Left lung (tissue), 10 donors: Measurements from ENCODE around the gene FBXO24. TPM values are rescaled to one million over a fixed set of nuclear protein-coding genes. Genes with fewer than 3 reads are reported as not detected.

Experiments used
- ATAC-seq: fragments of 200-7000 bp; cut with Tn5 transposase; one replicate; pipeline ENCODE4 v1.9.1; 2020; ENCODE audit warnings: moderate library complexity
- DNase-seq, 4 donors: peaks; one replicate each; pipeline ENCODE4 v3.0.0-alpha.2; 2013 to 2020
- H3K27ac ChIP-seq, 2 donors: fragments of 200-600 bp; sonication (generic) in 1 of 2; one replicate each; pipeline versions ENCODE4 v1.5.0 to v1.8.0; 2020 to 2021
- H3K27me3 ChIP-seq, 2 donors: fragments of 200-600 bp; sonication (generic) in 1 of 2; one replicate each; pipeline versions ENCODE4 v1.5.0 to v1.8.0; 2020 to 2021
- H3K36me3 ChIP-seq, 2 donors: fragments of 200-600 bp; sonication (generic) in 1 of 2; one replicate each; pipeline versions ENCODE4 v1.5.0 to v1.8.0; 2020 to 2021
- H3K4me1 ChIP-seq, 2 donors: fragments of 200-600 bp; one replicate each; pipeline ENCODE4 v1.8.0; 2021
- H3K4me3 ChIP-seq, 2 donors: fragments of 200-600 bp; sonication (generic) in 1 of 2; one replicate each; pipeline versions ENCODE4 v1.5.0 to v1.8.0; 2020 to 2021; ENCODE audit warnings: mild to moderate bottlenecking in 1 of 2
- H3K9me3 ChIP-seq, 2 donors: fragments of 200-600 bp; sonication (generic) in 1 of 2; one replicate each; pipeline versions ENCODE4 v1.5.0 to v1.8.0; 2020 to 2021
- CTCF ChIP-seq, 2 donors: fragments of 200-600 bp; sonication (generic) in 1 of 2; IDR thresholded peaks; one replicate each; pipeline versions ENCODE4 v1.5.0 to v1.8.0; 2021; ENCODE audit warnings: antibody characterized with exemption in 2 of 2
- intact Hi-C, 2 donors: fragments of 100-400 bp; cut with DNase I; formaldehyde crosslinking; loops; one replicate each; pipeline versions ENCODE4 v1.11.2 to v1.14.2; 2022
- polyA plus RNA-seq, 6 donors: library from polyadenylated mRNA; unstranded; fragments of 120-200 nt; gene quantifications; one replicate each; pipeline ENCODE4 v1.2.1, GENCODE V29; 2013; ENCODE audit not compliant: insufficient read length in 6 of 6
- total RNA-seq, 2 donors: library from RNA; stranded (reverse); fragmentation: NEBNext Ultra II Directional; extraction: Animal tissue kit (Norgen Biotek cat#: 25700); gene quantifications; one replicate each; pipeline ENCODE4 v1.2.1, GENCODE V29; 2021
- donor health status: DM: no; HTN: yes; CAD: no.
- donor health status: DM: no; HTN: no; CAD: no.

Gene FBXO24
- total and polyA plus RNA-seq, 8 donors = 0.37 to 5.5 (median 4.7) TPM

- peak; percentile 32 to 35 for TF ChIP-seq CTCF (IDR thresholded peaks at IDR 0.05)
- peak; percentile 82 for ATAC-seq
- H3K36me3 ChIP-seq = no peaks in the 10 kb centered on the region
- peaks cover 0 to 25% of the 10 kb centered on the region in 2 donors for H3K4me1 ChIP-seq
- peaks cover 0 to 24% of the 10 kb centered on the region in 2 donors for H3K27me3 ChIP-seq
- no peaks in the 10 kb centered on the region for H3K9me3 ChIP-seq
- intact Hi-C loops = no loop called here
- H3K27ac ChIP-seq = peak overlapping the region; percentile 48 to 57
- DNase-seq = peak in 3 of 4 donors; percentile 71 to 95 (median 79)
- peak overlapping the region; percentile 54 to 74 for H3K4me3 ChIP-seq
Measured at GRCh38 chr7:100604028-100604975, 18.2 kb downstream of the FBXO24 start.

GRCh38 chr7:100604976-100605911, 19.1 kb downstream of the FBXO24 start:
- peak in 3 of 4 donors; percentile 39 to 91 (median 59) for DNase-seq
- peak overlapping the region; percentile 18 to 57 for H3K27ac ChIP-seq
- H3K36me3 ChIP-seq = no peaks in the 10 kb centered on the region
- H3K9me3 ChIP-seq = no peaks in the 10 kb centered on the region
- peak; percentile 42 for ATAC-seq
- H3K4me1 ChIP-seq = peaks cover 0 to 25% of the 10 kb centered on the region in 2 donors
- peaks cover 0 to 24% of the 10 kb centered on the region in 2 donors for H3K27me3 ChIP-seq
- peak overlapping the region; percentile 54 to 74 for H3K4me3 ChIP-seq
- no peak for TF ChIP-seq CTCF (IDR thresholded peaks at IDR 0.05)
- intact Hi-C loops = no loop called here

GRCh38 chr7:100606313-100606712, 20.2 kb downstream of the FBXO24 start:
- H3K4me1 ChIP-seq = peaks cover 0 to 25% of the 10 kb centered on the region in 2 donors
- no peak overlapping the region for H3K4me3 ChIP-seq
- no peak for ATAC-seq
- H3K27ac ChIP-seq = no peak overlapping the region
- H3K36me3 ChIP-seq = no peaks in the 10 kb centered on the region
- peaks cover 0 to 24% of the 10 kb centered on the region in 2 donors for H3K27me3 ChIP-seq
- no peaks in the 10 kb centered on the region for H3K9me3 ChIP-seq
- TF ChIP-seq CTCF (IDR thresholded peaks at IDR 0.05) = no peak
- intact Hi-C loops = no loop called here
- DNase-seq = peak in 1 of 4 donors; percentile 74

GRCh38 chr7:100607111-100607510, 21.0 kb downstream of the FBXO24 start:
- DNase-seq (no peak), ATAC-seq (no peak)
- peaks cover 0 to 25% of the 10 kb centered on the region in 2 donors for H3K4me1 ChIP-seq
- no peak overlapping the region for H3K27ac ChIP-seq
- no peaks in the 10 kb centered on the region for H3K36me3 ChIP-seq
- no peaks in the 10 kb centered on the region for H3K9me3 ChIP-seq
- intact Hi-C loops = no loop called here
- H3K4me3 ChIP-seq = no peak overlapping the region
- peaks cover 0 to 24% of the 10 kb centered on the region in 2 donors for H3K27me3 ChIP-seq
- no peak for TF ChIP-seq CTCF (IDR thresholded peaks at IDR 0.05)
